NCI-H2196 (cell line): ENCODE data around the gene CDKN2B-AS1.

ENCODE experiments used
- DNase-seq: peaks from one replicate; lab custom pipeline; 2025; ENCODE audit not compliant: unreplicated experiment; lab: John Stamatoyannopoulos, UW

Gene CDKN2B-AS1

GRCh38 chr9:22084336-22085035, 89.9 kb downstream of the CDKN2B-AS1 start:
- DNase-seq: no peak

- DNase-seq: no peak
Measured at GRCh38 chr9:22088053-22088716, 93.6 kb downstream of the CDKN2B-AS1 start.

DNA sequence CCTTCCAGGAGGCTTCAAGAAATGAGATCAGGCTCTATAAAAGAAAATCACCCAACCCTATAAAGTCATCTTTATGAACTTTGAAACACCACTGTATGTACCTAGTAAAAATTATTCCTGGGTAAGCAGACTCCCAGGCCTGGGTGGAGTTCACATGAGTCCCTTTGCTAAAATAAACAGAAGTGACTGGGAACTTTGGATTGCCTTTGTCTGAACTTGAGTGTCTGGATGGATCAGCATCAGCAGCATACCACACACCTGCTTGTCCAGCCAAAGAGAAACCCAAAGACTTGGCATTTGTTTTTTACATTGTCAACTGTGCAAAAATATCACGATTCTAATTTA, 94.1 kb downstream of the CDKN2B-AS1 start:
- no peak for DNase-seq

GRCh38 chr9:22097707-22098106, 103.1 kb downstream of the CDKN2B-AS1 start:
- DNase-seq: no peak

DNA sequence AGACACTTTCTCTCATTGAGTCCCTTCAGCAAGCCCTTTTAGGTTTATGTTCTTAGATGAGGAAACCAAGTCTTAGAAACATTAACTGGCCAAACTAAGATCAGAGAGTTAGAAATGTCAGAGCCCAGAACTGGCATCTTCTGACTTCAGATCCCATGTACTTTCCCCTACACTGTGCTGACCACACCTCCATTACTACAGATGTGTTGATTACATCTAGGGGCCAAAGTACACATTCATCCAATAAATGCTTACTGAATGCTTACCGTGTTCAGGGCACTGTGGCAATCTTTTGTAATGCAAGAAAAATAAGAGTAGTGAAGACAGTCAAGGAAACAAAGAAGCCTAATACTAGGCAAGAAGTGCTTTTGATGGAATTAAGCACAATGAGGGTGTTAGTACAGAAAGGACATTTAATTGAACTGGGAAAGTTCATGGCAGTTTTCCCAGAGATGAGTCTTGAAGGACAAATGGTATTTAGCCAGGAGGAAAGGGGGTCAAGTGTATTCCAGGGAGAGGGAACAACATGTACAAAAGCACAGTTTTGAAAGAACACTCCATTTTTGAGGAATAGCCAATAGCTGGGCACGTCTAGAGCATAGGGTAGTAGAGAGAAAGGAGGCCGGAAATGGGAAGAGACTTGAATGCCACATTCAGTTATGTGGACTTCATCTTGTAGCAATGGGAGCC, 104.2 kb downstream of the CDKN2B-AS1 start:
- no peak for DNase-seq

- no peak for DNase-seq
Measured at GRCh38 chr9:22100626-22101025, 106.0 kb downstream of the CDKN2B-AS1 start.

- DNase-seq: no peak
Measured at GRCh38 chr9:22102146-22103053, 107.8 kb downstream of the CDKN2B-AS1 start.

- no peak for DNase-seq
Measured at GRCh38 chr9:22103685-22104575, 109.3 kb downstream of the CDKN2B-AS1 start.

DNA sequence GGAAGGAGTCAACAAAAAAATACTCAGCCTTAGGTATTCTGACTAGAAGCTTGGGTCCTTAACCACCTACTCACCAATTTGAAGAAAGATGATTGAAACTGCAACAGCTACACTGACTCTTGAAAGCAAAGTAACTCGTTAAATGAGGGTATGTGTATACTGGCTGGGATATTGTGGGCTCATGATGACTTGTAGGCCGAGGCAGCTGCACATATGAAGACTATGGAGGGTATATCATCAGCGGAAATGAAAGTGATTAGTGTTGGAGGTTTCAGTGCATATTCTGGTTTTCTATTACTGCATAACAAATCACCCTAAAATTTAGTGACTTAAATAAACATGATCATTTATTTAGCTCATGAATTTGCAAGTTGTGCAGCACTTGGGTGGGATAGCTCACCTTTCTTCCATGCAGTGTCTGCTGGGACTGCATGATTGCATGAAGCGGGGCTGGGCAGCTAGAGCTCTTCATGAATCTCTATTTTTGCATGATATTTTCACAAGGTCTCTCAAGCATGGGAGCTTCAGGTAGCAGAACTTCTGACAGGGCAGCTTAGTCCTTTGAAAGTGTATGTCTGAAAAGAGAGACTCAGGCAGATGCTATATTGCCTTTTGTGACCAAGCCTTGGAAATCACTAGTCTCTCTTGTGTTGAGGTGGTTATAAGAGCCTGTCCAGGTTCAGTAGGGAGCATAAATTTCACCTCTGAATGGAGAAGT, 110.6 kb downstream of the CDKN2B-AS1 start:
- DNase-seq: no peak

DNA sequence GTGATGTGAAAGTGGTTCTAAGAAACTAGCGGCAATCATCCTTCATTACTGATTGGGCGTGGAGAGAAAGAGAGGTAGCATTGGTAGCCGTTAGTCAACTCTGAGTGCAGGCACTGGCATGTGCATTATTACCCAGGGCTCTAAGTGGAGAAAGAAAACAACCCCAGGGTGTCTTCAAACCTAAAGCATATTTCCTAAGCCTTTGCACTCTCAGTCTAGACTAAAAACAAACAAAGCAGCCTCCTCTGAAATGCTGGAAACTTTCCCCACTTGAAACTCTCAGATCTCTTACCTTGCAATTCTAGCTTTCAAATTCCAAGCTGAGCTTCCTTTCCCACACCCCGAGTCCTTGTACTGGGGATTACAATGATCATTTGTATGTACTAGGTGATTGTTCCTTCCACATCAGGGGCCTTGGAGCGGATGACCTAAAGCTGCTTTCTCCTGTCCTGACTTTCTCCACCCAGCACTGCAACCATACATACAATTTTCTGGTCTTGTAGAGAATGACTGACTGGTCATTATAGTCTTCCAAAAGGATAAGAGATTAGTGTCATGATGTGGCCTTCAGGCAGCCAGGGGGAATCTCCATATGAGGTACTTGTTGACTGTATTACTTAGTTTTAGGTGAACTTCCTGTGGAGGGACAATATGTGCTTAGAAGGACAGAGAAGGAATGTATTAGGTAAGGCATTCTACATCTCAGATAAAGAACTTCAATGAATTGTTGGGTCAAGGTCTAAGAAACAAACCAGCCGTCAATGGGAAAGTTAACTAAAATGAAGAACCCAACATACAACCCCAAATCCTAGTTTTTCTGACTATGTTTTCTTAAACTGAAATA, 112.8 kb downstream of the CDKN2B-AS1 start:
- no peak for DNase-seq

DNA sequence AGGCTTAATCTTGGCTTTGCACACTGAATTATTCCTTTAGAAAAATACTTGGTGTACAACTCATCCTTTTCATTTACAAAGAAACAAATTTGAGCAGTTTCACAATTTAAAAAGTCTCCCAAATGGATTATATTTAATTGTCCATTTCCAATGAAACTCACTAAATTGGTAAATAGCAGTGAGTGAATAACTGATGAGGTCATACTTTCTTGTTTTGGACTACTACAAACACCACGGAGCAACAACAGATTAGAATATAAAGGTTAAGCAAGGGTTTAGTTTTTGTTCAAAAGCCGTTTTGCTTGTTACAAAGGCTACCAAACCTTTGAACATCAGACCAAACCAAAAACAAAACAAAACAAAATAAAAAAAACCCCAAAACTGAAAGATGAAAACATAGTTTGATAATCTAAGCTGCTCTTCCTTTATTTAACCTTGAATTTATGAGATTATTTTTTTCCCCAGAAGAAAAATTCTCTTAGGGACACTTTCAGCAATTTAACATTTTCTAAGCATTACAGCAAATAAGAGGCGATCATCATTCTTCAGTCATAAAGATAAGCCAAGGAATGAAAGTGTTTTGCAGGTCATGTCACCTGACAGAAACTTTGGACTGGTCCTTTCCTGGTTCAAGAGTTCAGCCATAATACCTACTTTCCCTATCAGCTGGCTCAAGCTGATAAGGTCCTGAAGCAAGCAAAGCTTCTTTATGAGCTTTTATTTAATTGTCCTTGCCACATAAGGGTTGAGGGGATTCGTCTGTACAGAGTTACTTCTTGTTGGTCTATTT, 114.2 kb downstream of the CDKN2B-AS1 start:
- DNase-seq: no peak

- DNase-seq: no peak
Measured at GRCh38 chr9:22111176-22111953, 116.8 kb downstream of the CDKN2B-AS1 start.

DNA sequence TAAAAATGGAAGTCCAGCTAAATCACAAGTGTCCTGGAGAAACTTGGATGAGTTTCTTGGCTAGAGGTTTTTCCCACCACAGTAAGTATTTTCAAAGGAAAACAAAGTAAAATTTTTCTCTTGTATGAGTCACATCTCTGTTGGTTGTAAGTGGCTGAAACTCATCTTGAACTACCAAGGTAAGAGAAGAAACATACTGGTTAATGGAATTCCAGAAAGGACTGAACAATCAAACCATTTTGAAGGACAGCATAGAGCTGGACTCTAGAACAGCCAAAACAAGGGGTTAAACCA, 117.3 kb downstream of the CDKN2B-AS1 start:
- DNase-seq: no peak

DNA sequence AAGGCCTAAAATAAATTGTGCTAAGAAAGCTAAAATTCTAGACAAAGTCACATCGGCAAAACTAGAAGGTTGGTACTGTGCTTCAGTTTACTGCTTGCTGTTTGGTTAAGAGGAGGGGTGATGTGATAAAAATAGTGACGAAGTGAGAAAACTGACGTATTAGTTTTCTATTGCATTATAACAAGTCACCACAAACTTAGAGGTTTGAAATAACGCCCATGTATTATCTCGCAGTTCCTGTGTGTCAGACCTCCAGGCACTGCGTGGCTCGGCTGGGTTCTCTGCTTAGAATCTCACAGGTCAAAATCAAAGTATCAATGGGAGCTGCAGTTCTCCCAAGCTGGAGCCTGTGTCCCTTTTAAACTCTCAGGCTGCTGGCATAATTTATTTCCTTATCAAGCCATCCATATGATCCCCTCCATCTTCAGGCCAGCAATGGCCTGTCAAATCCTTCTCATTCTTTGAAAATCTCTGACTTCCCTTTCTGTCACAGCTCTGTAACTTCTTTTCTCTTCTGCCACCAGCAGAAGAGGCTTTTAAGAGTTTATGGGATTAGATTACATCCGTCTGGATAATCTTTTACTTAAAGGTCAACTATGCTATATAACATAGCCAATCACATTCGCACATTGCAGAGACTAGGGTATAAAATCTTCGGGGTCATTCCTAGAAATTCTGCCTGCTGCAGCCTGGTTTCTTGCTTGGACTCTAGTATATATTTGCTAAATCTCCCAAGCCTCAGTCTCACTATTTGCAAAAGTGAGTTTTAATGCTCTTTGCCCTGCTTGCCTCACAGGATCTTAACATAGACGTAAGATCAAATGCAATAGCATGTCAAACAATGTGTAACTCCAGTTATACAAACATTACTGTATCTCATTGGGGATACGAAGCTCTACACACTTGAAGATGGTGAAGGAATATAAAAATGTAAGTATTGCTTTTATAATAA, 118.6 kb downstream of the CDKN2B-AS1 start:
- no peak for DNase-seq

- no peak for DNase-seq
Measured at GRCh38 chr9:22114956-22115355, 120.4 kb downstream of the CDKN2B-AS1 start.

DNA sequence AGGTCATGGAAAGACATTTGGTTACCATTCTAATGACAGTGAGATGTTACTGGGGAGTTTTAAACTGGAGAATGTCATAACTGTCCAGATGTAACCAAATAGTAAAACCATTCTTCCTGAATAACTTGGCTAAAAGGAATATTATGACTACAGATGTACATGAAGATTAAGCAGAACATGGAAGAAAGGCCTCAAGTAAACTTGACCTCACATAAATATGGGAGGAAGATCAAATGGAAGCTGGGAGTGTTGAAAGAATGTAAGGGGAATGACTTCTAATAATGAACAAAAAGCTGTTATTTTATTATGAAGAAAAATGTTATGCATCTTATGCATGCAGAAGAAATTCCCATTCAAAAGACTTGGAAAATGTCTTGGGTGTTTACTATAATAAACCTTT, 122.2 kb downstream of the CDKN2B-AS1 start:
- no peak for DNase-seq
